Loucy (cell line): ENCODE measurements around the gene ITIH6.

Experiments used
- H2AFZ ChIP-seq: fragments of 200-600 bp; sonication (generic); 2 replicates; pipeline ENCODE4 v1.6.0; 2016; ENCODE audit warnings: antibody characterized with exemption, mild to moderate bottlenecking, low read length, moderate library complexity
- H3F3A ChIP-seq: fragments of 200-600 bp; 2 replicates; pipeline ENCODE4 v1.6.0; 2016; ENCODE audit warnings: antibody characterized with exemption, low read depth, mild to moderate bottlenecking
- H3K27me3 ChIP-seq: fragments of 200-600 bp; sonication (generic); 2 replicates; pipeline ENCODE4 v1.6.1; 2014; ENCODE audit warnings: low read length, mild to moderate bottlenecking; ENCODE audit not compliant: insufficient read depth, poor library complexity, severe bottlenecking
- H3K36me3 ChIP-seq: fragments of 200-600 bp; sonication (generic); 2 replicates; pipeline ENCODE4 v1.6.1; 2016; ENCODE audit warnings: low read length; ENCODE audit not compliant: insufficient read depth
- H3K4me1 ChIP-seq: fragments of 200-600 bp; sonication (generic); 2 replicates; pipeline ENCODE4 v1.5.1; 2014; ENCODE audit warnings: low read length, mild to moderate bottlenecking; ENCODE audit not compliant: insufficient read depth, poor library complexity, severe bottlenecking
- H3K4me2 ChIP-seq: fragments of 200-600 bp; sonication (generic); 2 replicates; pipeline ENCODE4 v1.6.0; 2014; ENCODE audit warnings: antibody characterized with exemption, low read length, low read depth, mild to moderate bottlenecking; ENCODE audit not compliant: poor library complexity, severe bottlenecking
- H3K4me3 ChIP-seq: fragments of 200-600 bp; sonication (generic); 2 replicates; pipeline ENCODE4 v1.5.1; 2014; ENCODE audit warnings: low read length, mild to moderate bottlenecking, mixed read lengths; ENCODE audit not compliant: poor library complexity, severe bottlenecking
- H3K79me2 ChIP-seq: fragments of 200-600 bp; sonication (generic); 2 replicates; pipeline ENCODE4 v1.6.1; 2014; ENCODE audit warnings: low read length; ENCODE audit not compliant: insufficient read depth
- H3K9ac ChIP-seq: fragments of 200-600 bp; sonication (generic); 2 replicates; pipeline ENCODE4 v1.6.0; 2014; ENCODE audit warnings: mild to moderate bottlenecking, low read depth, low read length, moderate library complexity; ENCODE audit not compliant: poor library complexity, severe bottlenecking
- H3K9me2 ChIP-seq: fragments of 200-600 bp; sonication (generic); replicated peaks from 2 replicates; pipeline ENCODE4 v1.6.1; 2016; ENCODE audit warnings: low read depth, low read length, mixed read lengths
- H3K9me3 ChIP-seq: fragments of 200-600 bp; sonication (generic); 2 replicates; pipeline ENCODE4 v1.6.1; 2014; ENCODE audit warnings: mild to moderate bottlenecking, antibody characterized with exemption, low read length, low read depth; ENCODE audit not compliant: insufficient read depth
- H4K20me1 ChIP-seq: fragments of 200-600 bp; sonication (generic); 2 replicates; pipeline ENCODE4 v1.6.0; 2014; ENCODE audit warnings: antibody characterized with exemption, low read length, mild to moderate bottlenecking; ENCODE audit not compliant: insufficient read depth, poor library complexity, severe bottlenecking
- EZH2phosphoT487 ChIP-seq: fragments of 200-600 bp; IDR thresholded peaks from 2 replicates; pipeline ENCODE4 v1.6.1; 2018; ENCODE audit warnings: antibody characterized with exemption, mild to moderate bottlenecking, moderate library complexity, borderline replicate concordance
- TF ChIP-seq, protein P1 (sequence below): fragments of 200-600 bp; sonication (generic); conservative IDR thresholded peaks from 2 replicates; pipeline ENCODE4 v1.5.1; 2014; ENCODE audit warnings: mild to moderate bottlenecking, antibody characterized with exemption, low read length

The ITIH6 gene

DNA sequence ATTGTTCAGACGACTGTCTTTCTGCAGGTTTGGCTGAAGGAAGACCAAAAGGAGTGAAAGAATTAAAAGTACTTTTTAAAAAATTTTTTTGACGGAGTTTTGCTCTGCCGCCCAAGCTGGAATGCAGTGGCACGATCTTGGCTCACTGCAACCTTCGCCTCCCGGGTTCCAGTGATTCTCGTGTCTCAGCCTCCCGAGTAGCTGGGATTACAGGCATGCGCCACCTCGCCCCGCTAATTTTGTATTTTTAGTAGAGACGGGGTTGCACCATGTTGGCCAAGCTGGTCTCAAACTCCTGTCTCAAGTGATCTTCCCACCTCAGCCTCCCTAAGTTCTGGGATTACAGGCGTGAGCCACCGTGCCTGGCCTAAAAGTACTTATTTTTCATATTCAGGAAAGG lies 86.3 kb downstream of the ITIH6 start:
- no peaks in the 10 kb centered on the region for H4K20me1 ChIP-seq
- H3K36me3 ChIP-seq = no peaks in the 10 kb centered on the region
- no peaks in the 10 kb centered on the region for H3K9me2 ChIP-seq
- TF ChIP-seq, protein P1, sequence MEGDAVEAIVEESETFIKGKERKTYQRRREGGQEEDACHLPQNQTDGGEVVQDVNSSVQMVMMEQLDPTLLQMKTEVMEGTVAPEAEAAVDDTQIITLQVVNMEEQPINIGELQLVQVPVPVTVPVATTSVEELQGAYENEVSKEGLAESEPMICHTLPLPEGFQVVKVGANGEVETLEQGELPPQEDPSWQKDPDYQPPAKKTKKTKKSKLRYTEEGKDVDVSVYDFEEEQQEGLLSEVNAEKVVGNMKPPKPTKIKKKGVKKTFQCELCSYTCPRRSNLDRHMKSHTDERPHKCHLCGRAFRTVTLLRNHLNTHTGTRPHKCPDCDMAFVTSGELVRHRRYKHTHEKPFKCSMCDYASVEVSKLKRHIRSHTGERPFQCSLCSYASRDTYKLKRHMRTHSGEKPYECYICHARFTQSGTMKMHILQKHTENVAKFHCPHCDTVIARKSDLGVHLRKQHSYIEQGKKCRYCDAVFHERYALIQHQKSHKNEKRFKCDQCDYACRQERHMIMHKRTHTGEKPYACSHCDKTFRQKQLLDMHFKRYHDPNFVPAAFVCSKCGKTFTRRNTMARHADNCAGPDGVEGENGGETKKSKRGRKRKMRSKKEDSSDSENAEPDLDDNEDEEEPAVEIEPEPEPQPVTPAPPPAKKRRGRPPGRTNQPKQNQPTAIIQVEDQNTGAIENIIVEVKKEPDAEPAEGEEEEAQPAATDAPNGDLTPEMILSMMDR = no peak
- TF ChIP-seq EZH2phosphoT487 = no peak
- H3K27me3 ChIP-seq = no peaks in the 10 kb centered on the region
- H3F3A ChIP-seq = no peaks in the 10 kb centered on the region
- no peak overlapping the region for H3K4me3 ChIP-seq
- H3K9me3 ChIP-seq = no peaks in the 10 kb centered on the region
- H3K4me2 ChIP-seq = no peak overlapping the region
- H2AFZ ChIP-seq = no peak overlapping the region
- no peak overlapping the region for H3K9ac ChIP-seq
- no peaks in the 10 kb centered on the region for H3K4me1 ChIP-seq
- no peaks in the 10 kb centered on the region for H3K79me2 ChIP-seq

DNA sequence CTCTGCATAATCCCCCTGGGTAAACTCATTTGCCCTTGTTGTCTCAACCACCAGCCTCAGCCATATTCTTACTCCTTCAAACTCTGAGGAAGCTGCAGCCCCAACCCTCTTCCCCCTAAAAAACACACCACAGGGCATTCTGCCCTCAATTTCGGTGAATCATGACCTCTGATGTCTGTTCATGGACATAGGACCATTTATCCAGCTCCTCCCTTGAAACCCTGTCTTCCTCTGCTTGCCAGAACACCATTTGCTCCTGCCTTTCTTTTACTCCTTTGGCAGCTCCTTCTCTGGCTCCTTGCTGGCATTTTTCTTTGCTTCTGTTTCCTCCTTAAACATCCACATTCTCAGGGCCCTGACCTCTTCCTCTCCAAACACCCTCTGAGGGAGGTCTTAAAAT lies 87.1 kb downstream of the ITIH6 start:
- Histone ChIP-seq H3K9me3 (no peaks in the 10 kb centered on the region), H2AFZ (no peak overlapping the region), H3K9ac (no peak overlapping the region), H3K4me3 (no peak overlapping the region), H3K9me2 (no peaks in the 10 kb centered on the region), H3K4me1 (no peaks in the 10 kb centered on the region), H4K20me1 (no peaks in the 10 kb centered on the region), H3K4me2 (no peak overlapping the region), H3K79me2 (no peaks in the 10 kb centered on the region), H3K36me3 (no peaks in the 10 kb centered on the region), H3K27me3 (no peaks in the 10 kb centered on the region), H3F3A (no peaks in the 10 kb centered on the region)
- TF ChIP-seq, protein P1 = no peak
- TF ChIP-seq EZH2phosphoT487 = no peak

DNA sequence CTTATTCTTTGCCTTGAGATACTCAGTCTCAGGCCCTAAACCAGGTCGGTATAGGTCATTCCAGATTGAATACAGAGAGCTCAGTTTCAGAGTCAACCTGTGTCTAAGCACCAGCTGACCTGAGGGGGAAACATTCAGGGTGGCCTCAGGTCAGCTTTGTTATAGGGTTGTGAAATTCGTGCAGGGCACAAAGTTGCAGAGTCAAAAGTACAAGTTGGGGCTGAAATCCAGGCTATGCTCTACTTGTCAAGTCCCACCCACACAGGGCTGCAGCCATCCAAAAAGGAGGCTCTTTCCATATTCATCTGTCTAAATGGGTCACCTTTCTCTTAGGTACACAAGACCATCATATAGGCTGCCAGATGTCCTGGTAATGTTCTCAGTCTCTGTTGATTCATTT lies 89.7 kb downstream of the ITIH6 start:
- Histone ChIP-seq H3K9ac (no peak overlapping the region), H3K27me3 (no peaks in the 10 kb centered on the region), H3K9me3 (no peaks in the 10 kb centered on the region), H3K79me2 (no peaks in the 10 kb centered on the region), H3K4me2 (no peak overlapping the region), H3F3A (no peaks in the 10 kb centered on the region), H3K36me3 (no peaks in the 10 kb centered on the region), H4K20me1 (no peaks in the 10 kb centered on the region), H3K4me3 (no peak overlapping the region), H3K9me2 (no peaks in the 10 kb centered on the region), H2AFZ (no peak overlapping the region), H3K4me1 (no peaks in the 10 kb centered on the region)
- TF ChIP-seq, protein P1 = no peak
- no peak for TF ChIP-seq EZH2phosphoT487
